SU-DHL-6 (cell line): ENCODE data around the gene FBRSL1.

ENCODE experiments used
- EZH2phosphoT487 ChIP-seq: fragments of 200-600 bp; sonication (generic), shearing (Covaris generic); conservative IDR thresholded peaks from 2 replicates; pipeline ENCODE4 v1.6.1; 2018; ENCODE audit warnings: mild to moderate bottlenecking, antibody characterized with exemption, low read length, moderate library complexity, mixed read lengths
- TF ChIP-seq, protein P1 (sequence below): fragments of 200-600 bp; sonication (generic); IDR thresholded peaks from one replicate; pipeline ENCODE4 v1.5.1; 2017; ENCODE audit warnings: antibody characterized with exemption, mild to moderate bottlenecking, low read length, moderate library complexity; ENCODE audit not compliant: insufficient read depth, poor library complexity, severe bottlenecking

DNA sequence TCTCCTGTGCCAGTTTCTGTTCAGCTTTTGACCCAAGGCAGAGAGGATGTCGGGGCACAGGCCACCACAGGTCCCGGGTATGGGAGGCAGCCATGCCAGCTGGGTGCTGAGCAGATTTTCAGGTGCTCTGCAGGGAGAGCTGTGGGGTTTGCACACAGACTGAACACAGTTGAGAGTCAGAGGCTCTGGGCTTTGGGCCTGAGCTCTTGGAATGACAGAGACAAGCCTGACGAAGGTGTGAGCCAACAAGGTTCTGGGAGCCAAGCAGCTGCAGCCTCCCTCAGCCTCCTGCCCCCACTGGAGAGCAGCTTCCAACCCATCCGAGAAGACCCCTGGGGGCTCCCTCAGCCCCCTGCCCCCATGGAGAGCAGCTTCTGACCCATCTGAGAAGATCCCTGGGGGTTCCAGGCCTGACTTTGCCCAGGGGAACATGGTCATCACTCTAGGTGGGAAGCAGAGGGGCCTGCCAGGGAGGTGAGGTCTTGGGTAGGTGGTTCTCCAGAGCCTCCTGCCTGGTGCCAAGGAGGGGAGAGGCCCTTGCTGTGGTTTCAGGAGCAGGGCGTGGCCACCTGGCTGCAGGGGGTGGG, 13.8 kb downstream of the FBRSL1 start:
- TF ChIP-seq, protein P1, sequence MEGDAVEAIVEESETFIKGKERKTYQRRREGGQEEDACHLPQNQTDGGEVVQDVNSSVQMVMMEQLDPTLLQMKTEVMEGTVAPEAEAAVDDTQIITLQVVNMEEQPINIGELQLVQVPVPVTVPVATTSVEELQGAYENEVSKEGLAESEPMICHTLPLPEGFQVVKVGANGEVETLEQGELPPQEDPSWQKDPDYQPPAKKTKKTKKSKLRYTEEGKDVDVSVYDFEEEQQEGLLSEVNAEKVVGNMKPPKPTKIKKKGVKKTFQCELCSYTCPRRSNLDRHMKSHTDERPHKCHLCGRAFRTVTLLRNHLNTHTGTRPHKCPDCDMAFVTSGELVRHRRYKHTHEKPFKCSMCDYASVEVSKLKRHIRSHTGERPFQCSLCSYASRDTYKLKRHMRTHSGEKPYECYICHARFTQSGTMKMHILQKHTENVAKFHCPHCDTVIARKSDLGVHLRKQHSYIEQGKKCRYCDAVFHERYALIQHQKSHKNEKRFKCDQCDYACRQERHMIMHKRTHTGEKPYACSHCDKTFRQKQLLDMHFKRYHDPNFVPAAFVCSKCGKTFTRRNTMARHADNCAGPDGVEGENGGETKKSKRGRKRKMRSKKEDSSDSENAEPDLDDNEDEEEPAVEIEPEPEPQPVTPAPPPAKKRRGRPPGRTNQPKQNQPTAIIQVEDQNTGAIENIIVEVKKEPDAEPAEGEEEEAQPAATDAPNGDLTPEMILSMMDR: no peak
- TF ChIP-seq EZH2phosphoT487: no peak
